GM21786 (cell line): ENCODE data around the gene MPST.

Source experiments
- ATAC-seq: cut with Tn5 transposase; IDR thresholded peaks from one replicate; pipeline ENCODE4 v1.9.1; 2021; ENCODE audit not compliant: unreplicated experiment

MPST gene

DNA sequence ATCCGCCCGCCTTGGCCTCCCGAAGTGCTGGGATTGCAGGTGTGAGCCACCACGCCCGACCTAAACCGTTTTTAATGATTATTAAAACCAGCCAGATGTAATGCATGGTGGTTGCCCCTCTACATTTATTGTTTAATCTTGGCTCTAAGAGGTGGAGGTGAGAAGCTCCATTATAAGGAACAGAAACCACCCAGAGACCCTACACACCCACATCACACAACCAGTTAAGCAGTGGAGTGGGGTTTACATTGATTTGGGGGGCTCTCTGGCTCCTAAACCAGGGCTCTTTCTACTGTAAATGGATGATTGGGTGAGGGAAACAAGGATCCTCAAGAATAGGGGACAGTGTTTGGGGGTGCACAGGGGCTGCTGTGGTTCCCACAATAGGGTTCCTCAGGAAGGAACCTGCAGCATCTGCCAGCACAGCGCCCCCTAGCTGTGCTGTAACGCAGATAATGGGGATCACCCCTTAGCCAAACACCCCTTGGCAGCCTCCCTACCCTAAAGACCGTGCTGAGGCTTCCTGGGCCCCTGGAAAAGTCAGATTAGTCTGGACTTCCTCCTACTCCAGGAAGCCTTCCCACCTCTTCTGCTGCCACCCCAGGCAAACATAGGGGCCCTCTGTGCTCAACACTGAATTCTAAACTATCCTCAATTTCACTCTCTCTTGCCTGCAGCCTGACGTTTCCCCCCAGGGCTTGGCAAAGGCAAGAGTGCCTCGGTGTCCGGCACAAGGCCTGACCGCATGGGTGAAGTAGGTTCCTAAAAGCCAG, 2.4 kb downstream of the MPST start:
- ATAC-seq: no peak

DNA sequence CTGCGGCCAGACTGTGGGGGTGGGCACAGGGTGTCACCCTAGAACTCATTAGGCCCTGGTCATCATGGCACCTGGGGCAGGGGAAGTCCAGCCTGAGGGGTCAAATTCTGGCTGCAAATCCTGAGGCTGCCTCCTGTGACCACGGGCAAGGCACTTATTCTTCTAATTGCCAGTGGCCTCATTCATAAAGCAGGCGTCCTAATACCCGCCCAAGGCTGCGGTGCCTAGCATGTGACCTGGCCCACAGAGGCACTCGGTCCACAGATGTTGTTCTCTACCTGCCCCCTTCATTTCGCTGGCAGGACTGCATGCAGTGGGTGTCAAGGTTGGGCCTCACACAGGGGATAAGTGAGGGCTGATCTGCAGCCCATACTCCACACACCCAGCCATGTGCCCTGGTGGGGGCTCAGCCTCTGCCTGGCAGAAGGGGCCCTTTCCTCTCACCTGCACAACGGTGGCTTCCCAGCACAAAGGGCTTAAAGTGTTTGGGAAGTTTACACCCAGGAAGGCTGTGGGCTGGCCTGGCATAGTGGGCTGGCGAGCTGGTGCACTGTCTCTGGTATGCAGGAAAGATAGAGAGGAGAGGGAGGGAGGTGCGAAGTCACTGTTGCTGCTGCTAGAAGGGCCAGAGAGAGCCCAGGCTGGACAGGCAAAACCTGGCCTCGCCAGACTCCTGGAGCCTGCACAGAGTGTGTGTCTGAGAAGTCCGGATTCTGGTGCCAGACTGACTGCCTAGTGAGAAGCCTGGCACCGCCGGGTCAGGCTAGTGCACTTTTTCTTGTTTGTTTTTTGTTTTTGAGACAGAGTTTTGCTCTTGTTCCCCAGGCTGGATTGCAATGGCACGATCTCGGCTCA, 3.2 kb downstream of the MPST start:
- ATAC-seq: no peak

DNA sequence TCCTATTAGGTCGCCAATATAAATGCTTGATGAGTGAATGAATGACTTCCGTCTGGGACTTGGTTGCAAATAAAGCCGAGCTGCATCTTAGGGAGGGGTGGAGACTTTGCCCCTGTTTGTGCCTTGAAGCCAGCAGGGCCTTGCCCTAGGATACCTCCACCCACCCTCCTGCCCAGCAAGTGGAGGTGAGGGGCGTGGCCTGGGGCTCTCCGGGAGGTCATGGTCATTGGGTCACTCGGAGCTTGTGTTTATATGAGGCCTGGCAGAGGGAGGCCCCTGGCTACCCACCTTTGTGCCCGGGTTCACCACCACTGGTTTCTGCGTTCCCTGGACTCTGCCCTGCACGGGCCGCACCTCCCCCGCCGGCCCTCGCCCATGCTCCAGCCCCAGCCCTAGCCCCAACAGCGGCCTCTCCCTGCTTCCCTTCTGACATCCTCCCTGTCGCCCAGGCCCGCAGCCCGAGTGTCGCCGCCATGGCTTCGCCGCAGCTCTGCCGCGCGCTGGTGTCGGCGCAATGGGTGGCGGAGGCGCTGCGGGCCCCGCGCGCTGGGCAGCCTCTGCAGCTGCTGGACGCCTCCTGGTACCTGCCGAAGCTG, 4.3 kb downstream of the MPST start:
- ATAC-seq: no peak

DNA sequence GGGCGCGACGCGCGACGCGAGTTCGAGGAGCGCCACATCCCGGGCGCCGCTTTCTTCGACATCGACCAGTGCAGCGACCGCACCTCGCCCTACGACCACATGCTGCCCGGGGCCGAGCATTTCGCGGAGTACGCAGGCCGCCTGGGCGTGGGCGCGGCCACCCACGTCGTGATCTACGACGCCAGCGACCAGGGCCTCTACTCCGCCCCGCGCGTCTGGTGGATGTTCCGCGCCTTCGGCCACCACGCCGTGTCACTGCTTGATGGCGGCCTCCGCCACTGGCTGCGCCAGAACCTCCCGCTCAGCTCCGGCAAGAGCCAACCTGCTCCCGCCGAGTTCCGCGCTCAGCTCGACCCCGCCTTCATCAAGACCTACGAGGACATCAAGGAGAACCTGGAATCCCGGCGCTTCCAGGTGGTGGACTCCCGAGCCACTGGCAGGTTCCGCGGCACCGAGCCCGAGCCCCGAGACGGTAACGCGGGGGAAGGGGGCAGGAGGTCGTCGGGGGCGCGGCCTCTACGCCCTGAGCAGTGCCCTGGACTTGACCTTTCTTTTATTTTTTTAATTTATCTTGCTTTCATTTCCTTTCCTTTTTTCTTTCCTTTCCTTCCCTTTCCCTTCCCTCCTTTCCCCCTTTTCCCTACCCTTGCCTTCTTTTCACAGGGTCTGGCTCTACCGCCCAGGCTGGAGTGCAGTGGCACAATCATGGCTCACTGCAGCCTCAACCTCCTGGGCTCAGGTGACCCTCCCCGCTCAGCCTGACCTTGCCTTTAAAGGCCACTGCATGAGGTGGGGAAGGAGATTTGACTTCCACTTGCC, 5.0 kb downstream of the MPST start:
- no peak for ATAC-seq

DNA sequence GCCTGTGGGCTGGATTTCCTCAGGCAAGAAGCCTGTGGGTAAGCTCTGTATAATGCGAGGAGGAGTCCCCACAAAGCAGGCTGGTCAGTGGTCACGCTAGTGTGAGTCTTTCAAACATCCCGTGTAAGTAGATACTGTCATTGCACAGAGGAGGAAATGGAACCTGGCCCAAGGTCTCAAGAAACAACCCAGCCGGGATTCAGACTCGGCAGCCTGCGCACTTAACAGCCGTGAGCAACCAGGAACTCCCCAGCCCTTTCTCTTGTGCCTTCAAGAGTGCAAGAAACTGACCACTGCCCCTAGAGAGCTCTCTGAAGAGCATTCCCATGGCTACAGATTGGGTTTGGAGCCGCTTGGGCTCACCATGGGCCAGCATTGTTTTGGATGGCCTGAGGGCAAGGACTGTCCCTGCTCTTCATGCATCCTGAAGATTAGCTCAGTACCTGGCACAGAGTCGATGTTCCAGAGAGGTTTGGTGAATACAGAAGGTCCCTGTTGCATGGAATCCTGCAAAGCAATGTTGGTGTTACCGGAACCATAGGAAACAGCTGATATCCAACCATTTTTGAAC, 6.0 kb downstream of the MPST start:
- no peak for ATAC-seq

DNA sequence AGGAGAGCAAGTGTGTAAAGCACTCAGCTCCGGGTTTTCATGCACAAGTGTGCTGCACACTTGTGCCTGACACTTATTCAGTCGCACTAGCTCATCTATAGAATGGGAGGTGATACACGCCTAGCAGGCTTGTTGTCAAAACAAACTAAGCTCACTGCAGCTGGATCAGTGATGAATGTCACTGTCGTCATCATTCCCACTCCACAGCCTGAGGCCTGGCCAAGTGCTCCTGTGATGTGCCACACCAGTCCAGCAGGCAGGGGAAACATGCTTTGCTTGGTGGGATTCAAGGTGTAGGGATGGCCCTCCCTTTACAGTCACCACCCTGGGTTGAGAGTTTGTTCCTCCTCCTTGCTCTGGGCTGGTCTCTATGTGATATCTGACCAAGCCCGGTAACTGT, 6.8 kb downstream of the MPST start:
- no peak for ATAC-seq

DNA sequence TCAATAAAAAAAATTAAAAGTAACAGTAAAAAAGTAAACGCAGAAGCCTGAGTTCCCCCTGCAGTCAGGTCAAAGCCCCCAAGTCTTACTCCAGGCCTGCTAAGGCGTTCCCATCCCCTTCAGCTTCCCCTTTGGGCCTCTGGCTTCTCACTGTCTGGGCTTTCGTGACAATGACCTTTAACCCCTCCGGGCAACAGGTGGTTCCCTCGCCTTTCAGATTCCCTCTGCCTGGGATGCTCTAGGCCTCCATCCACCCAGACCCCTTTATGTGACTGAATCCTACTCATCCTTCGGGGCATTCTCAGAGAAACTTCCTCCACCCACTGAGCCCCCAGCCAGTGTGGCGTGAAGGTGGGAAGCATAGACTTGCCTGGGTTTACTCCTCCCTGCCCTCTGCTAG, 8.0 kb downstream of the MPST start:
- ATAC-seq: no peak

DNA sequence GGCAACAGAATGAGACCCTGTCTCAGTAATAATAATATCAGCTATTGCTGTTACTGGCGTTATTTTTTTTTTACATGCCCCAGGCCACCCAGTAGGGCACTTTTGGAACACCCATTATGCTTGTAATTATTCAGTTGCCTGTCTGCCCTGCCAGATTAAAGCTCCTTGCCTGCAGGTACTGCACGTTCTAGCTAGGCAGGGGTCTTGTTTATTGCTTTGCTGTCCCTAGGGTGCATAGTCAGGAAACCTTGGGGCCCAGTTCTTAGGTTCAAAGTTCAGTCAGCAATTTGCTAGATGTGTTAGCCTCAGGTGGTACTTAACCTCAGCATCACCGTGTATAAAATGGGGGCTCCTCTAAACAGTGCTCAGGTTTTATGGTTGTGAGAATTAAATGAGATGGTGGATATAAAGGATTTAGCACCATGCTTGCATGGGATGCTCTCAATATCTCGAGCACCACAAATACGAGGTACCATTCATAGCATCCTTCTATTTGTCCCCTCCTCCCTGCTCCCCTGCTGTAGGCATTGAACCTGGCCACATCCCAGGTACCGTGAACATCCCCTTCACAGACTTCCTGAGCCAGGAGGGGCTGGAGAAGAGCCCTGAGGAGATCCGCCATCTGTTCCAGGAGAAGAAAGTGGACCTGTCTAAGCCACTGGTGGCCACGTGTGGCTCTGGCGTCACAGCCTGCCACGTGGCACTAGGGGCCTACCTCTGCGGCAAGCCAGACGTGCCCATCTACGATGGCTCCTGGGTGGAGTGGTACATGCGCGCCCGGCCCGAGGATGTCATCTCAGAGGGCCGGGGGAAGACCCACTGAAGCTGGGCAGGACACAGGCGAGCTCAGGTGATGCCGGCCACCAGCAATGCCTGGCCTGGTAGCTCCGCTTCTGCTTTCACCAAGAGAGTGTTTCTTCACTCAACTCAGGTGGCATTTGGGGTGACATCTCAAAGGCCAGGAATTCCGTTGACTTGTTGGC, 9.4 kb downstream of the MPST start:
- no peak for ATAC-seq

DNA sequence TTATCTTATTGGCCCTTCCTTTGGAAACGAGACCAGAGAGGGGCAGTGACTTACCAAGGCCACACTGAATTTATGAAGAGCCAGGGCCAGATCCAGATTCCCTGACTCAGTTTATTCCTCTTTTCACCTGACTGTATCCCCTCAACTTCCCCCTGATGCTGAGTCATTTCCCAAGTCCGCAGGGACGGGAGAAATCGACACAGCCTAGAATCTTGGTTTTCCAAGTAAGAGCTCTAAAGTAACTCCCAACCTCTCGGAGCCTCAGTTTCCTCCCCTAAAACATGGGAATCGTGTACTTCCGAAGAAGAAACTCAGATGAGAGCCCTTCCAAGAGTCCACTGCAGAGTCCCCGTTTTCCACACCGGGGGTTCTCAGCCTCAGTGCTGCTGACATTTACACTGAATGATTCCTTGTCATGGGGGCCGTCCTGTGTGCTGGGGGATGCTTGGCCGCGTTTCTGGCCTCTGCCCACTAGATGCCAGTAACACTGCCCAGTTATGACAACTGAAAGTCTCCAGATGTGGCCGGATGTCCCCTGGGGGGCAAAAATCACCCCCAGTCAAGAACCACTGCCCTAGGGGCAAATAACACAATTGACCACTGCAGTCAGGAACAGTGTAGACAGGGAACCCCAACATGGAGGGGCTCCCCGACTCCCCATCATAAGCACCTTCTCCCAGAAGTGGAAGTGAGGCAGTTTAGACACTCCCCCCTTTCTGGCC, 11.2 kb downstream of the MPST start:
- no peak for ATAC-seq

DNA sequence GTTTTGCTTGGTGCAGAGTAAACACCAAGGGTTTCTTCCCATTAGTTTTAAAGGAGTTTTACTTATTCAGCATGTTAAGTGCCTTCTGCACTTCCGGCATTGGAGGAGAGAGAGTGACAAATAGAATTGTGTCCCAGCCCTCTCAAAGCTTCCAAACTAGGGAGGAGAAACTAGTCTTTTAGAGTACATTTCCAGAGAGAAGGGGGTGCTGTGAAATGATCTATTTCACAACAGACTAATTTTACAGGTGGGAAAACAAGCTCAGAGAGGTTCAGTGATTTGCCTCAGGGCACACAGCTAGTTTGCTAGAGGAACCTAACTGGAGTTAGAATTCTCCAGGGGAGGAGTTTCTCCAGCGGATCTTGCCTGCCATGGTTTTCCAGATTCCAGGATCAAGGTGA, 12.6 kb downstream of the MPST start:
- no peak for ATAC-seq

DNA sequence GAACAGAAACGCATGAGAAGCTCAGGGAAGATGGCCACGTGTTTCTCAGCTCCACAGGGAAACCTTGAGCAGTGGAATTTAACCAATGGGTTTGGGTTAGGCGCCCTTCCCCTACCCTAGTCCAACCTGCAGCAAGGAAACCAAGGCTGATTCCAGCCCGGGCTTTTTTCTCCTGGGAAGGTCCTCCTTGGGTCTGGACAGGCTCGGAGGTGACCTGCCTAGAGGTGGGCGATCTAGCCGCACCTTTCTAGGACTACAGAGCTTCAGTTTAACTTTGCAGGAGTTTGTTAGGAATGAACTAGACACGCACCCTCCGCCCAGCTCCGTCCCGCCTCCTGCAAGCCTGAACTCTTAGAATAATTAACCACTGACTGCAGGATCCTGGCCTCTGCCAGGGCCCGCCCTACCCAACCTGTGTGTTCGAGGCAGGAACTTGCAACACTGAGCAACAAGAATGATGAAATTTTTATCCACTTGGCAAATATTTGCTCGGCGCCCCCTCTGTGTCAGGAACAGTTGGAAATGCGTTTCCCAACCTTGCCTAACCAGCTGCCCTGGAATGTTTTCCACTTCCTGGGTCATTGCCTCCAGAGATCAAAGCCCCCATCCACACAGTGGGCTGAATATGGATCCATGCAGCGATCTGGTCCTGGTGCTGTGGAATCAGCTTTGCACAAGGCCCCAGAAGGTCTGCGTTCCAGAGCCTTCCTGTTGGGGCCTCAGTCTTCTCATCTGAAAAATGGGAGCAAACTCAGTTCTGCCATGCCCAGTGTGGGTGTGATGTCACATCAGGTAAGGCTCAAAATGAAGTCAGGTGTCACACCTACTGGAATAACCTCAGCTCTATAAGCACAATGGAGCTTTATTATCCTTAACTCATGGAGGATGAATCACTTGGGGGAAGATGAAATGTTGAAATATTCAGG, 13.3 kb downstream of the MPST start:
- no peak for ATAC-seq

DNA sequence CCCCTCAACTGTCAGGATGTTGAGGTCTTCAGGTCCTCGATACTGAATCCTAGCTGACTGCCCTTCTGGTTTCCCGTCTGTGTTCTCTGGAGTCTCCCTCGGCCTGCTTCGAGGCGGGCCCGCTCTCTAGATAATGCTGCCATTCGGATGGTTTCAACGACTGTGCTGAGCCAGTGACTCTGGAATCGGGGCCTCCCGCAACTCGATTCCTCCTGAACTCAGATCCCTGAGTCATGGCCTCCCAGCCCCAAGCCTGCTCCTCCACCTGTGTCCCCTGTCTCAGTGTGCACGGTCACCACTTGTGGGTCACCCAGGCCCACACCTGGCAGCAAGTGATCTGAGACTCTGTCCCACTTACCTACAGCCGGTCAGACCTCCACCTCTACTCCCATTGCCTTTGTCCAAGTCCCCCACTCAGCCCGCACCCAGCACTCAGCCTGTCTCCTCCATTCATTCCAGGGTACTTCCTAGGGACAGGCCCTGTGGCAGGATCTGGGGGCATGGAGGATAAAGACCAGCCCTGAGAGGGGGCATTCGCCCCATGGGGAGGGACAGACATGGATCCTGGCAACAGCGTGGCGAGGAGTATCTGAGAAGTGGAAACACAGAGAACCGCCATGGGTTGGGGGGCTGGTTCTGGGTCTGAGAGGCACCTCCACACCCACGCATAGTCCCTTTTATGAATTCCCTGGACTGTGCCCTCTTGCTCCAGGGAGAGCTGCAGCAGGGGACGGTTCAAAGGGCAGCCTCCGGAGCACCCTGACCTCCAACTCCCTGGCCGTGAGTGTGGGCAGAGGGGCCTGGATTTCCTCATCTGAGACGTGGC, 14.3 kb downstream of the MPST start:
- no peak for ATAC-seq

DNA sequence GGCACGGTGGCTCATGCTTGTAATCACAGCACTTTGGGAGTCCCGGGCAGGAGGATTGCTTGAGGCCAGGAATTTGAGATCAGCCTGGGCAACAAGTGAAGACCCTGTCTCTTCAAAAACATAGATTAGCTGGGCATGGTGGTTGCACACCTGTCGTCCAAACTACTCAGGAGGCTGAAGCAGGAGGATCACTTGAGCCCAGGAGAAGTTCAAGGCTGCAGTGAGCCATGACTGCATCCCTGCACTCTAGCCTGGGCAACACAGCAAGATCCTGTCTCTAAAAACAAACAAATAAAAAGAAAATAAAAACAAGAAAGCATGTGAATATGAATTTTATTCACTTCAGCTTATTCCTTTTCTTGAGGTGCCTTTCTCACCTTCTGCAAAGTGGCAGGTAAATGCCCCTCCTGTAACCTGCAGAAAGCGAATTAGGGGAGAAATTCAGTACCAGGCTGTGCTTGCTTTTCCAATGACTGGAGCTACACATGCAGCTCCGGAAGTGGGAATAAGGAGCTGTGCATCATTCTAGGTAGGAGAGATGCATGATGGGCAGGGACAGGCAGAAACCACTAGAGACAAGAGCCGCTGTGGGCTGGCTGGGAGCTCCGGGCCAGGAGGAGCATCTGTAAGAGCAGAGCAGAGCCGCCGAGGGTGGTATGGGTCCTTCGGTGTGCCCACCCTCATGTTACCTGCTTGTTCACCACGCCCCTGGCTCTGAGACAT, 17.3 kb downstream of the MPST start:
- no peak for ATAC-seq

DNA sequence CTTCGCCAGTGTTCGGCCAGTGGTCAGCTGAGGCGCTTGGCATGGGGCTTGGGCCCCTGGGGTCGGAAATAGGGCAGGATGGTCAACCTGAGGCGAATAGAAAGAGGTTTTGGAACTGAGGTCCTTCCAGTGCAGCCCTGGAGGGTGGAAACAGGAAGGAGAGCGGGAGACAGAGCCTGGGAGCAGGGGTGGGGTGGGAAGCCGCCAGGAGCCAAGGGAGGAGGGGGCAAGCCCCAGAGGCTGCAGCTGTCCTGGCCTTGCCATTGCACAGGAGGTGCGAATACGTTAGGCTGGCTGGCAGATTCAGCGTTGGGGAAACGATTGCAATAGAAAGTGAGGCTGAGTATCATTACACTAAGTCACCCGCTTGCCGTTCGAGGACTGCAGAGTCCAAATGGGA, 18.1 kb downstream of the MPST start:
- no peak for ATAC-seq

DNA sequence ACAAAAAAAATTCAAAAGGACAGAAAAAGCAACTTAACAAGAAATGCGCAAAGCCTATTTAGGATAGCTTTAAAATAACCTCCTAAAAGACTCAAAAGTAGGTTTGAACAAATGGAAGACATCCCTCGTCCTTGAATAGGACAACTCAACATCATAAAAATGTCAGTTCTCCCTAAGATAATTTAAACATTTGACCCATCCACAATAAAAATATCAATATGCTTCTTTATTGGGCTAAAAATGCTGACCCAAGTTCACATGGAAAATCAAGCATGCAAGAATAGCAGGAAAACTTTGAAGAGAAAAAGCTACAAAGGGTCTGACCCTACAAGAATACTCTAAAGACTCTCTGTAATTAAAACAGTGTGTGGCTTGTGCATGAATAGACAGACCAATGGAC, 19.9 kb downstream of the MPST start:
- no peak for ATAC-seq

DNA sequence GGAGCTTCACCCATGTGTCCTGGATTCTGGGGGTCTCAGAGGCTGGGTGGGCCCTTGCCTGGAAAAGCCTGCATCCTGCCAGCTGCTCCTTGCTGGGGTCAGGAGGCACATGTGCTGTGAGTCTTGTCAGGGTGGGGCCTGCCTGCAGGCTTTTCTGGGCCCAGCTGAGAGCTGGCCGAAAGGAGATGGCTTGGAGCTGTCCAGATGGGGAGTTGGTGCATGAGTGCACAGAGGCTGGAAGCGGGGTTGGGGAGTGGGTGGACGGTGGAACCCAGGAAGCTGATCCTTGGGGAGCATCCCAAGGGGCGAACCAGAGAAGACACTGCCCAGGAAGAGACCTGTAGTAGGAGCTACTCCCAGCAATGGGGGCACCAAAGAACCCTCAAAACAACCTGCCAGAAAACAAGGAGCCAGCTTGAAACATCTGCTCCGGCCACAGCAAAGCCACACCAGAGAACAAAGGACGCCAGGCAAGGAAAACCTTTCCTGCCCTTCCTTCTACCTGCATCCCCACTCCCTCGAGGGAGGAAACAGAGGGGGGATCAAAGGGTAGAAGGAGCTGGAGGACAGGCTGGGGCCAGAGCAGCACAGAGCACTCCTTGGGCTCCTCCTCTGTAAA, 23.8 kb downstream of the MPST start:
- ATAC-seq: no peak
